SK-N-SH (cell line): ENCODE results near the gene TSPAN14. TPM values are rescaled to one million over a fixed set of nuclear protein-coding genes. Genes with fewer than 3 reads are reported as not detected.

Experiments
- CTCF ChIA-PET: fragments of 300-600, 350-600 bp; formaldehyde crosslinking; extraction: SDS; loops from one replicate; lab custom pipeline; 2021; lab: Yijun Ruan, JAX
- POLR2A ChIA-PET: fragments of 350-600 bp; sonication (Branson Sonifier 250); formaldehyde crosslinking; extraction: SDS; loops from one replicate; lab custom pipeline; 2020; ENCODE audit warnings: antibody characterized with exemption, inconsistent platforms; lab: Yijun Ruan, JAX
- DNase-seq: peaks from one replicate; pipeline ENCODE4 v3.0.0; 2012
- H2AFZ ChIP-seq: fragments of 200-600 bp; sonication (generic); 2 replicates; pipeline ENCODE4 v1.8.1; 2016; ENCODE audit warnings: antibody characterized with exemption, mild to moderate bottlenecking, low read depth
- H3F3A ChIP-seq: fragments of 200-600 bp; sonication (generic); replicated peaks from 2 replicates; pipeline ENCODE3; 2016; ENCODE audit warnings: antibody characterized with exemption, mild to moderate bottlenecking; ENCODE audit not compliant: insufficient read depth
- H3K27ac ChIP-seq, 2 experiments: fragments of 200-500 bp in 1 of 2; fragments of 200-600 bp in 1 of 2; sonication (Bioruptor generic) in 1 of 2; sonication (generic), shearing (Covaris generic) in 1 of 2; 2 replicates each; pipeline versions ENCODE4 v1.5.1 to v1.6.1; 2014 to 2016; ENCODE audit warnings: low read depth in 2 of 2, inconsistent platforms in 1 of 2, low read length in 1 of 2, mild to moderate bottlenecking in 1 of 2, mixed read lengths in 1 of 2
- H3K27me3 ChIP-seq: fragments of 200-600 bp; sonication (generic), shearing (Covaris generic); 2 replicates; pipeline ENCODE4 v1.6.1; 2016; ENCODE audit warnings: mixed run types; ENCODE audit not compliant: insufficient read depth
- H3K36me3 ChIP-seq, 2 experiments: fragments of 200-500 bp in 1 of 2; fragments of 200-600 bp in 1 of 2; sonication (Bioruptor generic) in 1 of 2; sonication (generic) in 1 of 2; replicated peaks in 1 of 2; 2 replicates each; pipeline versions ENCODE3 to v1.5.1; 2014 to 2016; ENCODE audit warnings: low read length in 1 of 2, mild to moderate bottlenecking in 1 of 2; ENCODE audit not compliant: insufficient read depth in 2 of 2, control insufficient read depth in 1 of 2
- H3K4me1 ChIP-seq, 2 experiments: fragments of 200-500 bp in 1 of 2; fragments of 200-600 bp in 1 of 2; sonication (Bioruptor generic) in 1 of 2; sonication (generic), shearing (Covaris generic) in 1 of 2; 2 replicates each; pipeline versions ENCODE4 v1.5.1 to v1.6.1; 2014 to 2016; ENCODE audit warnings: low read depth in 1 of 2, low read length in 1 of 2, mixed run types in 1 of 2; ENCODE audit not compliant: insufficient read depth in 2 of 2, control insufficient read depth in 1 of 2
- H3K4me2 ChIP-seq: fragments of 200-600 bp; sonication (generic), shearing (Covaris generic); 2 replicates; pipeline ENCODE4 v1.6.1; 2017; ENCODE audit warnings: mixed run types
- H3K4me3 ChIP-seq, 2 experiments: fragments of 200-500 bp in 1 of 2; fragments of 200-600 bp in 1 of 2; sonication (Bioruptor generic) in 1 of 2; sonication (generic), shearing (Covaris generic) in 1 of 2; 2 replicates each; pipeline versions ENCODE4 v1.5.1 to v1.8.1; 2014 to 2016; ENCODE audit warnings: low read depth in 2 of 2, inconsistent platforms in 1 of 2, low read length in 1 of 2, mild to moderate bottlenecking in 1 of 2, mixed read lengths in 1 of 2, moderate library complexity in 1 of 2
- H3K79me2 ChIP-seq: fragments of 200-600 bp; sonication (generic); 2 replicates; pipeline ENCODE4 v1.8.1; 2017; ENCODE audit warnings: mild to moderate bottlenecking; ENCODE audit not compliant: insufficient read depth
- H3K9ac ChIP-seq: fragments of 200-600 bp; sonication (generic); 2 replicates; pipeline ENCODE4 v1.6.1; 2017; ENCODE audit warnings: mixed run types
- H3K9me2 ChIP-seq: fragments of 200-600 bp; sonication (generic); 2 replicates; pipeline ENCODE4 v1.6.1; 2017; ENCODE audit warnings: mixed run types
- H3K9me3 ChIP-seq: fragments of 200-600 bp; sonication (generic); 2 replicates; pipeline ENCODE4 v1.6.1; 2017; ENCODE audit warnings: mixed run types, mild to moderate bottlenecking, moderate library complexity
- H4K20me1 ChIP-seq: fragments of 200-600 bp; sonication (generic); 2 replicates; pipeline ENCODE4 v1.6.1; 2017; ENCODE audit warnings: mild to moderate bottlenecking, mixed run types; ENCODE audit not compliant: insufficient read depth
- ELF1 ChIP-seq: IDR thresholded peaks from 2 replicates; pipeline ENCODE4 v1.4.0; 2012
- EZH2phosphoT487 ChIP-seq: fragments of 200-600 bp; sonication (generic); IDR thresholded peaks from 2 replicates; pipeline ENCODE4 v1.6.1; 2017; ENCODE audit warnings: low read depth, mixed run types, mild to moderate bottlenecking, antibody characterized with exemption, moderate library complexity, borderline replicate concordance
- GATA2 ChIP-seq: sonication (generic); formaldehyde crosslinking; IDR thresholded peaks from 2 replicates; pipeline ENCODE4 v1.5.0; 2020; ENCODE audit warnings: mild to moderate bottlenecking, missing genetic modification reagents
- JUND ChIP-seq: IDR thresholded peaks from 2 replicates; pipeline ENCODE4 v1.4.0; 2012
- NRF1 ChIP-seq: IDR thresholded peaks from 2 replicates; pipeline ENCODE4 v1.6.1; 2012; ENCODE audit warnings: low read depth, mild to moderate bottlenecking, low read length
- POLR2AphosphoS5 ChIP-seq: IDR thresholded peaks from 2 replicates; pipeline ENCODE4 v1.6.1; 2012; ENCODE audit warnings: low read depth, low read length
- RAD21 ChIP-seq: IDR thresholded peaks from 2 replicates; pipeline ENCODE4 v1.6.1; 2012; ENCODE audit warnings: mild to moderate bottlenecking, low read length
- RCOR1 ChIP-seq: fragments of 150-350 bp; IDR thresholded peaks from 2 replicates; pipeline ENCODE4 v1.6.1; 2017; ENCODE audit warnings: antibody characterized with exemption, low read length
- REST ChIP-seq: IDR thresholded peaks from 2 replicates; pipeline ENCODE4 v1.6.1; 2012; ENCODE audit warnings: mild to moderate bottlenecking, low read depth, low read length, moderate library complexity
- RFX5 ChIP-seq: IDR thresholded peaks from 2 replicates; pipeline ENCODE4 v1.6.1; 2012; ENCODE audit warnings: mild to moderate bottlenecking, improper control_type of control experiment, low read length
- SIN3A ChIP-seq: IDR thresholded peaks from 2 replicates; pipeline ENCODE4 v1.6.1; 2012; ENCODE audit warnings: low read depth, mild to moderate bottlenecking, low read length, moderate library complexity, borderline replicate concordance
- SMC3 ChIP-seq: IDR thresholded peaks from 2 replicates; pipeline ENCODE4 v1.6.1; 2012; ENCODE audit warnings: low read depth, low read length, improper control_type of control experiment
- USF1 ChIP-seq: IDR thresholded peaks from 2 replicates; pipeline ENCODE4 v1.4.0; 2012; ENCODE audit warnings: low read depth, borderline replicate concordance
- YY1 ChIP-seq: IDR thresholded peaks from 2 replicates; pipeline ENCODE4 v1.4.0; 2012; ENCODE audit warnings: low read depth, mild to moderate bottlenecking
- ZBTB33 ChIP-seq: IDR thresholded peaks from 2 replicates; pipeline ENCODE4 v1.4.0; 2012; ENCODE audit warnings: low read depth, borderline replicate concordance
- WGBS: methylation state at CpG from one replicate; pipeline ENCODE4 v1.1.6; 2017; ENCODE audit warnings: low lambda C conversion rate; 5-methylcytosine and 5-hydroxymethylcytosine counted together
- polyA plus RNA-seq, 3 experiments: library from polyadenylated mRNA; depleted of rRNA; stranded (reverse); fragments of >200 nt; gene quantifications; 2 replicates each; pipeline ENCODE4 v1.2.3, GENCODE V29; 2012

Gene TSPAN14
- polyA plus RNA-seq, 1 of the 3 experiments (the other 2 are of a cell fraction), result 78.1 TPM

- H3K27me3 ChIP-seq, result no peaks in the 10 kb centered on the region
- peaks cover 0 to 24% of the 10 kb centered on the region in 2 experiments; a peak in 2 of 4 replicates for H3K4me1 ChIP-seq
- no peak overlapping the region for H3K4me2 ChIP-seq
- H3K27ac ChIP-seq, result no peak overlapping the region; a peak in 1 of 4 replicates
- TF ChIP-seq USF1, result no peak
- TF ChIP-seq ELF1, result no peak
- no peak for TF ChIP-seq GATA2 (CRISPR knock-in tag)
- TF ChIP-seq RAD21, result no peak
- no peak for TF ChIP-seq SMC3
- TF ChIP-seq POLR2AphosphoS5, result no peak
- TF ChIP-seq YY1, result no peak
- TF ChIP-seq REST, result no peak
- TF ChIP-seq EZH2phosphoT487, result no peak
- TF ChIP-seq SIN3A, result no peak
- peaks cover 5% of the 10 kb centered on the region for H3F3A ChIP-seq
- CTCF ChIA-PET, result interaction anchor here (0.6 to 3.5 kb wide), 6 partner anchors 8 to 100 kb away, joined by 3 to 16 read pairs (median 4); no protein-coding TSS in a partner anchor
- H3K9me3 ChIP-seq, result no peaks in the 10 kb centered on the region
- H3K4me3 ChIP-seq, result no peak overlapping the region
- no peaks in the 10 kb centered on the region for H3K36me3 ChIP-seq
- no peak overlapping the region for H2AFZ ChIP-seq
- POLR2A ChIA-PET, result no interaction called here
- no peaks in the 10 kb centered on the region for H3K9me2 ChIP-seq
- DNase-seq, result no peak
- H3K9ac ChIP-seq, result no peak overlapping the region
- 82% methylated on average over 4 of the region's 4 CpGs for WGBS
- H3K79me2 ChIP-seq, result no peaks in the 10 kb centered on the region
- H4K20me1 ChIP-seq, result no peaks in the 10 kb centered on the region
These were observed 48.5 kb upstream of the TSPAN14 start for GRCh38 chr10:80405626-80406025.

- ChIA-PET POLR2A (no interaction called here), CTCF (interaction anchor here (0.6 to 3.5 kb wide), 5 partner anchors 9 to 100 kb away, joined by 3 to 16 read pairs (median 4); no protein-coding TSS in a partner anchor)
- H3K79me2 ChIP-seq, result no peaks in the 10 kb centered on the region
- no peaks in the 10 kb centered on the region for H3K9me3 ChIP-seq
- peaks cover 5% of the 10 kb centered on the region for H3F3A ChIP-seq
- no peaks in the 10 kb centered on the region for H3K9me2 ChIP-seq
- 71% methylated on average over 4 of the region's 4 CpGs for WGBS
- no peaks in the 10 kb centered on the region for H4K20me1 ChIP-seq
- no peak overlapping the region for H3K4me3 ChIP-seq
- no peak overlapping the region for H3K4me2 ChIP-seq
- no peak overlapping the region for H2AFZ ChIP-seq
- peaks cover 0 to 30% of the 10 kb centered on the region in 2 experiments; a peak in 2 of 4 replicates for H3K4me1 ChIP-seq
- no peaks in the 10 kb centered on the region for H3K36me3 ChIP-seq
- DNase-seq, result no peak
- no peak overlapping the region for H3K27ac ChIP-seq
- H3K27me3 ChIP-seq, result no peaks in the 10 kb centered on the region
- no peak overlapping the region for H3K9ac ChIP-seq
- TF ChIP-seq NRF1 (no peak), RFX5 (no peak), SIN3A (no peak), USF1 (no peak), RCOR1 (no peak), REST (no peak), JUND (no peak), ZBTB33 (no peak)
These were observed 47.9 kb upstream of the TSPAN14 start for GRCh38 chr10:80406204-80406603.
